ENCODE results near the gene MT1E. TPM values are rescaled to one million over a fixed set of nuclear protein-coding genes. Genes with fewer than 3 reads are reported as not detected.
A peak's percentile ranks its signal among the peaks of the same experiment; 100 is the strongest.

Gene MT1E
- total and polyA plus RNA-seq, 7 donors, result 82.0 to 813 (median 173) TPM

- intact Hi-C loops (cut with DNase I), result no loop called here
- Histone ChIP-seq H3K4me3 (peak within 1 kb of the TSS; percentile 37 to 54 (median 52)), H3K36me3 (no peaks in the 10 kb centered on the region), H3K9me3 (no peaks in the 10 kb centered on the region), H3K4me1 (peaks cover 0 to 31% (median 26%) of the 10 kb centered on the region in 4 donors), H3K27ac (peak within 1 kb of the TSS; percentile 70 to 73 (median 72)), H3K27me3 (peaks cover 6 to 39% (median 24%) of the 10 kb centered on the region in 3 donors)
- WGBS, 2 donors, result 1% methylated on average over 61 of the region's 61 CpGs
- DNase-seq, result peak; percentile 83
- peak in 3 of 4 donors; percentile 53 to 92 (median 67) for TF ChIP-seq EP300 (IDR thresholded peaks at IDR 0.05)
- no peak for TF ChIP-seq CTCF (IDR thresholded peaks at IDR 0.05)
- peak; percentile 52 to 81 (median 78) for TF ChIP-seq POLR2AphosphoS5 (IDR thresholded peaks at IDR 0.05)
- peak; percentile 28 to 44 for TF ChIP-seq POLR2A (IDR thresholded peaks at IDR 0.05)
These were observed 6.7 kb downstream of the MT1E start, which contains the start of gene MT1M for GRCh38 chr16:56632156-56632847. Gene MT1M (plus strand): TSS chr16:56632659. CDS start chr16:56632732, 73 bp downstream.

GRCh38 chr16:56632848-56633365 is 7.3 kb downstream of the MT1E start:
- Histone ChIP-seq H3K4me1 (peaks cover 0 to 31% (median 25%) of the 10 kb centered on the region in 4 donors), H3K27me3 (peaks cover 6 to 45% (median 30%) of the 10 kb centered on the region in 3 donors), H3K36me3 (no peaks in the 10 kb centered on the region), H3K27ac (peak overlapping the region; percentile 70 to 73 (median 72)), H3K4me3 (peak overlapping the region; percentile 37 to 54 (median 52)), H3K9me3 (no peaks in the 10 kb centered on the region)
- intact Hi-C loops (cut with DNase I), result no loop called here
- 34 to 41% methylated on average over 6 of the region's 6 CpGs for WGBS, 2 donors
- no peak for DNase-seq
- TF ChIP-seq POLR2AphosphoS5 (IDR thresholded peaks at IDR 0.05), result no peak
- TF ChIP-seq POLR2A (IDR thresholded peaks at IDR 0.05), result no peak
- TF ChIP-seq EP300 (IDR thresholded peaks at IDR 0.05), result no peak
- no peak for TF ChIP-seq CTCF (IDR thresholded peaks at IDR 0.05)

DNA sequence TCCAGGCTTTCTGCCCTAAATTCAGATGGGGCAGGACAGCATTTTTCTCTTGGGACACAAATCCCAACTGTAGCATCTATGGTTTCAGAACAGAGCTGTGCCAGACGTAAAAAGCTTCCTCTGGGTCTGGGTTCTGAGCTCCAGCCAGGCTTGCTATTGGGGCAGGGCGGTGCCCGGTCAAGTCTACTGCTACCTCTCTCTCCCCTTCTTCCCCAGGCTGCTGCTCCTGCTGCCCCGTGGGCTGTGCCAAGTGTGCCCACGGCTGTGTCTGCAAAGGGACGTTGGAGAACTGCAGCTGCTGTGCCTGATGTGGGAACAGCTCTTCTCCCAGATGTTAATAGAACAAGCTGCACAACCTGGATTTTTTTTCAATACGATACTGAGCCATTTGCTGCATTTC is 8.0 kb downstream of the MT1E start:
- intact Hi-C loops (cut with DNase I), result no loop called here
- H3K4me1 ChIP-seq, result peaks cover 0 to 38% (median 31%) of the 10 kb centered on the region in 4 donors
- WGBS, 2 donors, result 50 to 63% methylated on average over 7 of the region's 7 CpGs
- TF ChIP-seq POLR2A (IDR thresholded peaks at IDR 0.05), result no peak
- no peak for TF ChIP-seq CTCF (IDR thresholded peaks at IDR 0.05)
- no peak for TF ChIP-seq EP300 (IDR thresholded peaks at IDR 0.05)
- no peak for TF ChIP-seq POLR2AphosphoS5 (IDR thresholded peaks at IDR 0.05)
- H3K36me3 ChIP-seq, result no peaks in the 10 kb centered on the region
- no peak for DNase-seq
- peak overlapping the region; percentile 4 to 54 (median 52) for H3K4me3 ChIP-seq
- no peaks in the 10 kb centered on the region for H3K9me3 ChIP-seq
- peak overlapping the region in 2 of 4 donors; percentile 71 to 73 for H3K27ac ChIP-seq
- H3K27me3 ChIP-seq, result peaks cover 7 to 52% (median 36%) of the 10 kb centered on the region in 3 donors

GRCh38 chr16:56634715-56635440 is 9.3 kb downstream of the MT1E start:
- no peak overlapping the region for H3K27ac ChIP-seq
- TF ChIP-seq EP300 (IDR thresholded peaks at IDR 0.05), result no peak
- TF ChIP-seq POLR2A (IDR thresholded peaks at IDR 0.05), result no peak
- TF ChIP-seq POLR2AphosphoS5 (IDR thresholded peaks at IDR 0.05), result no peak
- no peak for TF ChIP-seq CTCF (IDR thresholded peaks at IDR 0.05)
- H3K4me3 ChIP-seq, result peak overlapping the region in 3 of 4 donors; percentile 5 to 32 (median 15)
- H3K4me1 ChIP-seq, result peaks cover 0 to 45% (median 35%) of the 10 kb centered on the region in 4 donors
- no peak for DNase-seq
- no peaks in the 10 kb centered on the region for H3K9me3 ChIP-seq
- WGBS, 2 donors, result 27 to 57% methylated on average over 47 of the region's 47 CpGs
- intact Hi-C loops (cut with DNase I), result no loop called here
- H3K27me3 ChIP-seq, result peaks cover 14 to 65% (median 48%) of the 10 kb centered on the region in 3 donors
- H3K36me3 ChIP-seq, result no peaks in the 10 kb centered on the region
